Parathyroid adenoma (tissue), 2 donors: Measurements from ENCODE around the gene NDUFA7.
"Not testable (repeated sequence)": the region's sequence is repeated elsewhere in the genome, so short reads cannot be mapped to it uniquely, and the experiment has no call there.

Experiments
- H2AFZ ChIP-seq: fragments of 300-600 bp; sonication (generic); one replicate; pipeline ENCODE4 v1.7.0; 2017; ENCODE audit warnings: antibody characterized with exemption, mild to moderate bottlenecking
- H3K27ac ChIP-seq: fragments of 300-600 bp; sonication (generic); one replicate; pipeline ENCODE4 v1.7.0; 2017
- H3K27me3 ChIP-seq: fragments of 300-600 bp; sonication (generic); one replicate; pipeline ENCODE4 v1.7.0; 2017; ENCODE audit warnings: low read length; ENCODE audit not compliant: control insufficient read depth, insufficient read depth
- H3K36me3 ChIP-seq: fragments of 300-600 bp; sonication (generic); one replicate; pipeline ENCODE4 v1.7.0; 2017; ENCODE audit warnings: low read length; ENCODE audit not compliant: control insufficient read depth, insufficient read depth
- H3K4me1 ChIP-seq: fragments of 300-600 bp; sonication (generic); one replicate; pipeline ENCODE4 v1.7.0; 2017; ENCODE audit warnings: control low read depth
- H3K4me2 ChIP-seq: fragments of 300-600 bp; sonication (generic); one replicate; pipeline ENCODE4 v1.7.0; 2017; ENCODE audit warnings: low read length
- H3K4me3 ChIP-seq: fragments of 300-600 bp; sonication (generic); one replicate; pipeline ENCODE4 v1.7.0; 2017; ENCODE audit warnings: low read depth, low read length
- H3K79me2 ChIP-seq: fragments of 300-600 bp; sonication (generic); one replicate; pipeline ENCODE4 v1.7.0; 2017; ENCODE audit warnings: control low read depth
- H3K9ac ChIP-seq: fragments of 300-600 bp; sonication (generic); one replicate; pipeline ENCODE4 v1.7.0; 2017; ENCODE audit warnings: mild to moderate bottlenecking
- H3K9me3 ChIP-seq: fragments of 300-600 bp; sonication (generic); one replicate; pipeline ENCODE4 v1.7.0; 2017; ENCODE audit warnings: low read length; ENCODE audit not compliant: control insufficient read depth
- TF ChIP-seq, protein P1 (sequence below): fragments of 300-600 bp; sonication (generic); IDR thresholded peaks from one replicate; pipeline ENCODE4 v1.7.0; 2017; ENCODE audit warnings: antibody characterized with exemption, mild to moderate bottlenecking
- donor health status: primary hyperparathyroidism.

NDUFA7 gene

DNA sequence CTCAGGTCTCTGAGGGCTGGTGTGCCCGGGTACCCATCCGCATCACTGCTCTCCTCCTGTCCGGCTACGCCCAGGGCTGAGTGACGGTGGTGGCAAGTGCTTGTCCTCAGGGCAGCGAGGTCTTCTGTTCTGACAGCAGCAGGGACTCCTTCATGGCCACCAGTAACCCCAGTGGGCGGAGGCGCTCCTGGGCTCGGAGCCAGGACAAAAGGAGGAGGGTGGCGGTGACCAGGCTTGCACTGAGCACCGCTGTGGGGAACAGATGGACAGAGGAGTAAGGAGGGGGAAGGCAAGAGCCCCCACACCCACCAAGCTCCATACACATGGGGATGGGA is 18.9 kb downstream of the NDUFA7 start:
- H3K27ac ChIP-seq: no peak overlapping the region
- H3K27me3 ChIP-seq: no peaks in the 10 kb centered on the region
- no peak overlapping the region for H3K4me2 ChIP-seq
- no peaks in the 10 kb centered on the region for H3K79me2 ChIP-seq
- H3K4me1 ChIP-seq: no peaks in the 10 kb centered on the region
- no peak overlapping the region for H3K9ac ChIP-seq
- H3K4me3 ChIP-seq: no peak overlapping the region
- TF ChIP-seq, protein P1, sequence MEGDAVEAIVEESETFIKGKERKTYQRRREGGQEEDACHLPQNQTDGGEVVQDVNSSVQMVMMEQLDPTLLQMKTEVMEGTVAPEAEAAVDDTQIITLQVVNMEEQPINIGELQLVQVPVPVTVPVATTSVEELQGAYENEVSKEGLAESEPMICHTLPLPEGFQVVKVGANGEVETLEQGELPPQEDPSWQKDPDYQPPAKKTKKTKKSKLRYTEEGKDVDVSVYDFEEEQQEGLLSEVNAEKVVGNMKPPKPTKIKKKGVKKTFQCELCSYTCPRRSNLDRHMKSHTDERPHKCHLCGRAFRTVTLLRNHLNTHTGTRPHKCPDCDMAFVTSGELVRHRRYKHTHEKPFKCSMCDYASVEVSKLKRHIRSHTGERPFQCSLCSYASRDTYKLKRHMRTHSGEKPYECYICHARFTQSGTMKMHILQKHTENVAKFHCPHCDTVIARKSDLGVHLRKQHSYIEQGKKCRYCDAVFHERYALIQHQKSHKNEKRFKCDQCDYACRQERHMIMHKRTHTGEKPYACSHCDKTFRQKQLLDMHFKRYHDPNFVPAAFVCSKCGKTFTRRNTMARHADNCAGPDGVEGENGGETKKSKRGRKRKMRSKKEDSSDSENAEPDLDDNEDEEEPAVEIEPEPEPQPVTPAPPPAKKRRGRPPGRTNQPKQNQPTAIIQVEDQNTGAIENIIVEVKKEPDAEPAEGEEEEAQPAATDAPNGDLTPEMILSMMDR: no peak
- no peaks in the 10 kb centered on the region for H3K36me3 ChIP-seq
- H3K9me3 ChIP-seq: no peaks in the 10 kb centered on the region
- no peak overlapping the region for H2AFZ ChIP-seq

DNA sequence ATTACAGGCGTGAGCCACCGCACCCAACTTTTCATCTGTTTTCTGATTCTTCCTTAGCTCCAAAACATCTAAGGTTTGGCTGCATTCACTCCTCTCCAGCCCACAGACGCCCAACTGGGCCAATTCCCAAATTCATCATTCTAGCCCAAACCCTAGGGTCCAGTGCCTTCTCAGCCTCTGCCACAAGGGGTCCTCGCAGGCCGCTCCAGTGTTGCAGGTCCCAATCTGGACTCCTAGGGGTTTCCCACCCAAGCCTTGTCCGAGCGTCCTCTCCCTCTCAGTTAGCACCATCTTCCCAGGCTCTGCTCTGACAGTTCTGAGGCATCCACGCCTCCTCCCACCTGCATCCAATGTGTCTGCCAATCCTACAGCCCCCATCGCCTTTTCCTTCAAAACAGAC is 29.8 kb downstream of the NDUFA7 start:
- not testable (repeated sequence) for H3K27me3 ChIP-seq, H3K4me3 ChIP-seq, H3K9me3 ChIP-seq, H3K9ac ChIP-seq, H3K79me2 ChIP-seq, H2AFZ ChIP-seq, H3K27ac ChIP-seq, H3K4me2 ChIP-seq, H3K4me1 ChIP-seq, H3K36me3 ChIP-seq

DNA sequence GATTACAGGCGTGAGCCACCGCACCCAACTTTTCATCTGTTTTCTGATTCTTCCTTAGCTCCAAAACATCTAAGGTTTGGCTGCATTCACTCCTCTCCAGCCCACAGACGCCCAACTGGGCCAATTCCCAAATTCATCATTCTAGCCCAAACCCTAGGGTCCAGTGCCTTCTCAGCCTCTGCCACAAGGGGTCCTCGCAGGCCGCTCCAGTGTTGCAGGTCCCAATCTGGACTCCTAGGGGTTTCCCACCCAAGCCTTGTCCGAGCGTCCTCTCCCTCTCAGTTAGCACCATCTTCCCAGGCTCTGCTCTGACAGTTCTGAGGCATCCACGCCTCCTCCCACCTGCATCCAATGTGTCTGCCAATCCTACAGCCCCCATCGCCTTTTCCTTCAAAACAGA is 44.7 kb downstream of the NDUFA7 start:
- not testable (repeated sequence) for H3K4me2 ChIP-seq, H2AFZ ChIP-seq, H3K4me3 ChIP-seq, H3K4me1 ChIP-seq, H3K79me2 ChIP-seq, H3K9ac ChIP-seq, H3K27me3 ChIP-seq, H3K9me3 ChIP-seq, H3K36me3 ChIP-seq, H3K27ac ChIP-seq

DNA sequence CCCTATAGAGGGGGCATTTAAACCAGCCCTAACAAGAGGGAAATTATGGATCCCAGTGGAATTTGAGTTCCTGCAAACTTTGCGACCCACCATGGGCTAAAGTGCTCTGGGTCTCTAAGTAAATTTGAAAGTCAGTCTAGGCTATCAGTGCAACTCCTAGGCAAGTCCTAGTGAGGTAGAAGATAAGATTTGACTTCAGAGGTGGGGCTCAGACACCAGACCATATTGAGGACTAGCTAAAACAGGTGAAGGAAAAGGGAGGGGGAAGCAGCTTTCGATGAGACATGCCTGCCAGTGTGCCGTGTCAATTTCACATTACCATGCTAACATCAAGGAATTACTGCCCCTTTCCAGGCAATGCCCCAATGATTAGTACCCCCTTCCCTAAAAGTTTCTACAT is 51.5 kb downstream of the NDUFA7 start:
- Histone ChIP-seq H3K9me3 (no peaks in the 10 kb centered on the region), H3K27me3 (no peaks in the 10 kb centered on the region), H3K27ac (no peak overlapping the region), H3K79me2 (no peaks in the 10 kb centered on the region), H3K4me1 (no peaks in the 10 kb centered on the region), H3K4me2 (no peak overlapping the region), H3K4me3 (no peak overlapping the region), H3K9ac (no peak overlapping the region), H3K36me3 (no peaks in the 10 kb centered on the region), H2AFZ (peak overlapping the region; percentile 97)
- TF ChIP-seq, protein P1: no peak

DNA sequence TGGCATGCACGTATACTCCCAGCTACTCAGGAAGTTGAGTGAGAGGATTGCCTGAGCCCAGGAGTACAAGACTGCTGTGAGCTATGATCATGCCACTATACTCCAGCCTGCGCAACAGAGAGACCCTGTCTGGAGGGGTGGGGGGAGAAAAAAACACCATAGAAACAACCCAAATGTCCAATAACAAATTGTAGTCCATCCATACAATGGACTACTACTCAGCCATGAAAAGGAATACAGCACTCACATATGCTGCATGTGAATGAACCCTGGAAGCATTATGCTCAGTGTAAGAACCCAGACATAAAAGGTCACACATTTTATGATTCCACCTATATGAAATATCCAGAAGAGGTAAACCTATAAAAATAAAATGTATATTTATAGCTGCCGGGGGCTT is 55.3 kb downstream of the NDUFA7 start:
- H3K36me3 ChIP-seq: no peaks in the 10 kb centered on the region
- H3K4me1 ChIP-seq: no peaks in the 10 kb centered on the region
- no peaks in the 10 kb centered on the region for H3K27me3 ChIP-seq
- H2AFZ ChIP-seq: no peak overlapping the region
- TF ChIP-seq, protein P1: no peak
- H3K4me2 ChIP-seq: no peak overlapping the region
- H3K79me2 ChIP-seq: no peaks in the 10 kb centered on the region
- H3K9ac ChIP-seq: no peak overlapping the region
- H3K9me3 ChIP-seq: no peaks in the 10 kb centered on the region
- no peak overlapping the region for H3K4me3 ChIP-seq
- H3K27ac ChIP-seq: no peak overlapping the region

DNA sequence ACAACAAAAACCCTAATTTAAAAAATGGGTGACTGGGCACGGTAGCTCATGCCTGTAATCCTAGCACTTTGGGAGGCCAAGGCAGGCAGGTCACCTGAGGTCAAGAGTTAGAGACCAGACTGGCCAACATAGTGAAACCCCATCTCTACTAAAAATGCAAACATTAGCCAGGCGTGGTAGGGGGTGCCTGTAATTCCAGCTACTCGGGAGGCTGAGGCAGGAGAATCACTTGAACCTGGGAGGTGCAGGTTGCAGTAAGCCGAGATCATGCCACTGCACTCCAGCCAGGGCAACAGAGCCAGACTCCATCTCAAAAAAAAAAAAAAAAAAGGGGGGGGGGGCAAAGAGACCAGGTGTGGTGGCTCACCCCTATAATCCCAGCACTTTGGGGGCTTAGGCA is 56.9 kb downstream of the NDUFA7 start:
- H3K4me1 ChIP-seq, H2AFZ ChIP-seq: not testable (repeated sequence)

More for the DNA sequence above, 56.9 kb downstream of the NDUFA7 start:
- H3K36me3 ChIP-seq, H3K4me3 ChIP-seq, H3K9me3 ChIP-seq, H3K27me3 ChIP-seq, H3K9ac ChIP-seq, H3K4me2 ChIP-seq, H3K27ac ChIP-seq, H3K79me2 ChIP-seq: not testable (repeated sequence)
